ENCODE measurements around the gene PDX1.

GRCh38 chr13:27963491-27963890 is 43.7 kb downstream of the PDX1 start:
- no peak for TF ChIP-seq ZNF394 (tag by site-specific recombination; IDR thresholded peaks at IDR 0.05; ENCODE audit: borderline replicate concordance)
- no peak for TF ChIP-seq ZNF670 (tag by site-specific recombination; IDR thresholded peaks at IDR 0.05; ENCODE audit: low read depth)
- TF ChIP-seq REST (tag by site-specific recombination; IDR thresholded peaks at IDR 0.05), result no peak
- no peak for TF ChIP-seq ZNF239 (tag by site-specific recombination; IDR thresholded peaks at IDR 0.05)
- TF ChIP-seq ZNF416 (tag by site-specific recombination; IDR thresholded peaks at IDR 0.05), result no peak
- no peak for TF ChIP-seq ZSCAN5A (tag by site-specific recombination; IDR thresholded peaks at IDR 0.05)
- TF ChIP-seq CTCF (tag by site-specific recombination; IDR thresholded peaks at IDR 0.05), result no peak
- TF ChIP-seq ZBTB49 (tag by site-specific recombination; IDR thresholded peaks at IDR 0.05; ENCODE audit: low read depth), result no peak
- TF ChIP-seq ZNF335 (tag by site-specific recombination; conservative IDR thresholded peaks at IDR 0.05), result no peak
- TF ChIP-seq MYNN (tag by site-specific recombination; IDR thresholded peaks at IDR 0.05; ENCODE audit: borderline replicate concordance), result no peak

Data from HEK293 (cell line).